Activated T-helper 1 cell treated with anti-CD3 and anti-CD28 coated beads, Interleukin-12 subunit alpha, Interleukin-12 subunit beta, Interleukin-2, Interleukin-4 antibody, amounts not matched to agents 30 ng/mL and 10 ng/mL and 1 ng/mL, durations not matched to agents 14 hours and 24 hours and 36 hours (primary cell): ENCODE data around the gene RBM3. TPM values are rescaled to one million over a fixed set of nuclear protein-coding genes. Genes with fewer than 3 reads are reported as not detected.
A peak's percentile ranks its signal among the peaks of the same experiment; 100 is the strongest.
"Not testable (repeated sequence)": the region's sequence is repeated elsewhere in the genome, so short reads cannot be mapped to it uniquely, and the experiment has no call there.

Experiments used
- DNase-seq: peaks from one replicate; pipeline ENCODE4 v3.0.0; 2021; ENCODE audit warnings: low spot score
- H3K27ac Mint-ChIP-seq: one replicate; pipeline ENCODE4 v1.8.0; 2021; ENCODE audit warnings: mild to moderate bottlenecking, mixed read lengths
- H3K27me3 Mint-ChIP-seq: one replicate; pipeline ENCODE4 v1.8.0; 2022; ENCODE audit warnings: mild to moderate bottlenecking, moderate library complexity, mixed read lengths; ENCODE audit not compliant: insufficient read depth
- H3K36me3 Mint-ChIP-seq: one replicate; pipeline ENCODE4 v1.8.0; 2021; ENCODE audit warnings: low read depth, mixed read lengths
- H3K4me1 Mint-ChIP-seq: one replicate; pipeline ENCODE4 v1.8.0; 2021; ENCODE audit warnings: low read depth, mixed read lengths
- H3K4me3 Mint-ChIP-seq: one replicate; pipeline ENCODE4 v1.8.0; 2021; ENCODE audit warnings: mild to moderate bottlenecking, moderate library complexity, mixed read lengths
- H3K9me3 Mint-ChIP-seq: one replicate; pipeline ENCODE4 v1.8.0; 2021; ENCODE audit warnings: mixed read lengths
- intact Hi-C: fragments of 100-400 bp; cut with micrococcal nuclease; formaldehyde crosslinking; loops from one replicate; pipeline ENCODE4 v1.15.1; 2024
- total RNA-seq: library from RNA; stranded (reverse); gene quantifications from 2 replicates; pipeline ENCODE4 v1.2.3, GENCODE V29; 2022

Gene RBM3
- total RNA-seq = 318 and 338 TPM in 2 replicates

DNA sequence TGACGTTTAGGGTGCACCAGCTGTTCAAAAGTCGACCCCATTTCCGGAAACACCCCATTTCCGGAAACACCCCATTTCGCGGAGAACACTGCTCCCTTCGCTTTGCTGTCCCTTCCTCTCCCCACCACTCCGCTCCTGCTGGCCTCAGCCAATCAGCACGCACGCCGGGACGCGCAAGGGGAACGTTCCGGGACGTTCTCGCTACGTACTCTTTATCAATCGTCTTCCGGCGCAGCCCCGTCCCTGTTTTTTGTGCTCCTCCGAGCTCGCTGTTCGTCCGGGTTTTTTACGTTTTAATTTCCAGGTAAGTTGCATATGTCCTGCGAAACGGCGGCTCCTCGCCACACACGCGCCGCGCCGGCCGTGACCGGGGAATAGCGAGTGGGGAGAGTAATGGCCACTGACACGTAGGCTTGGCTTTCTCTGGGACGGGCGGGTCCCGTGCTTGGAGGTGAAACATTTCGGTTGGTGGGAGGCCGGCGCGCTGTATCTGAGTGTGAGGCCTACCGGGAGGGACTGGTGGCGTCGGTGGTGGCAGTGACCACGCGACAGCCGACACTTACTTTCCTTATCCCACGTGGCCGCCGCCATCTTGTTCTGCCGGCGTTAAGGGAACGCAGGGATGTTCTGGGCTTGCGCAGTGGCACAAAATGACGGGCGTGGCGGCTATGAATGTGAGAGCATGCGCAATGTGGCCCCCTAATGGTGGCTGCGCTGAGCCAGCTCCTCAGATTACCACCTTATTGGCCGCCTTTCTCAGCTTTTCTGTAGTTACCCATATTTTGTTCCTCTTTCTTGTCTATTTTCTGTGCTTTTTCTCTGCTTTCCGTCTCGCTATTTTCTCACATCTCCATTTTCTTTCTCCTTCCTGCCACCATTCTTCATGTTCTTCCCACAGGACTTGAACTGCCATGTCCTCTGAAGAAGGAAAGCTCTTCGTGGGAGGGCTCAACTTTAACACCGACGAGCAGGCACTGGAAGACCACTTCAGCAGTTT, at the start of gene RBM3:
TSS of gene RBM3 (plus strand) at position 215 of the 997 bp plus-strand sequence. CDS start at position 912, 697 bp downstream.
- Mint-ChIP-seq H3K9me3 (no peaks in the 10 kb centered on the region), H3K27me3 (no peaks in the 10 kb centered on the region), H3K36me3 (peaks cover 34% of the 10 kb centered on the region), H3K27ac (peak within 1 kb of the TSS; percentile 100), H3K4me1 (peaks cover 19% of the 10 kb centered on the region), H3K4me3 (peak within 1 kb of the TSS; percentile 99)
- peak; percentile 89 for DNase-seq
- intact Hi-C loops = loop anchor here (1.0 kb wide), 5 partner anchors 23 to 98 kb away; partner anchors contain the start of genes EBP, FTSJ1, PORCN and TBC1D25

DNA sequence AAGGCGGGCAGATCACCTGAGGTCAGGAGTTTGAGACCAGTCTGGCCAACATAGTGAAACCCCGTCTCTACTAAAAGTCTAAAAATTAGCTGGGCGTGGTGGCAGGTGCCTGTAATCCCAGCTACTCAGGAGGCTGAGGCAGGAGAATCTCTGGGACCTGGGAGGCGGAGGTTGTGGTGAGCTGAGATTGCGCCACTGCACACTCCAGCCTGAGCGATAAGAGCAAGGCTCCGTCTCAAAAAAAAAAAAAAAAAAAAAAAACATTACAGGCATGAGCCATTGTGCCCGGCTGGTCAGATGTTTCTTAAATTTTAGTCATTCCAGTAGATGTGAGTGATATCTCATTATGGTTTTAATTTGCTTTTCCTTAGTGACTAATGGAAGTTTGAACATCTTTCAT, 48.4 kb upstream of the RBM3 start:
- not testable (repeated sequence) for H3K4me3 Mint-ChIP-seq, H3K9me3 Mint-ChIP-seq, H3K27me3 Mint-ChIP-seq, DNase-seq, H3K27ac Mint-ChIP-seq
- intact Hi-C loops = loop anchor here (10.0 kb wide), 2 partner anchors 149 to 691 kb away; partner anchors contain the start of gene ZNF81
- peaks cover 36% of the 10 kb centered on the region for H3K4me1 Mint-ChIP-seq
- peaks cover 25% of the 10 kb centered on the region for H3K36me3 Mint-ChIP-seq

DNA sequence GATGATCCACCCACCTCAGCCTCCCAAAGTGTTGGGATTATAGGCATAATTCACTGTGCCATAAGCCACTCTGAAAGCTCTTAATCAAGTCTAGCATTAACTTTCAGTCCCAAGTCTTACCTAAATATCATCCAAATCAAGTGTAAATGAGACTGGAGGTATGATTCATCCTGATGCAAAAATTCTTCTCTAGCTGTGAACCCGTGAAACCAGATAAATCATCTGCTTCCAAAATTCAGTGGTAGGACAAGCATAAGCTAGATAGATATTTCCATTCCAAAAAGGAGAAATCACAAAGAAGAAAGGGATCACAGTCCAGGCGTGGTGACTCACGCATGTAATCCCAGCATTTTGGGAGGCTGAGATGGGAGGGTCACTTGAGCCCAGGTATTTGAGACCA, 43.5 kb upstream of the RBM3 start:
- Mint-ChIP-seq H3K9me3 (no peaks in the 10 kb centered on the region), H3K27me3 (no peaks in the 10 kb centered on the region), H3K4me3 (no peak overlapping the region), H3K36me3 (peaks cover 25% of the 10 kb centered on the region), H3K27ac (no peak overlapping the region), H3K4me1 (peaks cover 32% of the 10 kb centered on the region)
- intact Hi-C loops = no loop called here
- DNase-seq = no peak

DNA sequence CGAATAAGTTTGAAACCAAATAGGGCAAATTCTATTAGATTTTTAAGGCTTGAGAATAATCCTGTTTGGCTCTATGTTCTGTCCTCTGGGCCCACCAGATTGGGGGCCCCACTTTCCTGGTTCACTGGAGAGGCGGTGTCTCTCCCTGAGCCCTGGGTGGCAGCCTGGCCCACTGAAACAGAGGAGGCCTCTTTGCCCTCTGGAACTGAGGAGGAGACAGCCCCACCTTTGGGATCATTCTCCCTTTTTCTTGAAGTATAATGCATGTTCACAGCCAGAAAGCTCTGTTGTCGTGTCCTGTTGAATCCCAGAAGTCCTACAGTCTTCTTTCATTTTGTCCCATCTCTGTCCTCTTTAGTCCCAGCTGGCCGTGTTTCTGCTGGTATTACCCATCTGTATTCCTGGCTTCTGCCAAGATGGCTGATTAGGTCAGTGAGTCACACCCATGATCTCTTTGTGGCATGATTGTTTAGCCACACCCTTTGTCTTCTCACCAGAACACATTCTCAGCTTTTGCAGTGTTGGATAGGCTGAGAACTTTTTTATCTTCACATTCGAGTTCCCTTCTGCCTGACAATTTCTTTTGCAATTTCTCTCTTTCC, 42.8 kb upstream of the RBM3 start:
- DNase-seq = no peak
- H3K4me3 Mint-ChIP-seq = no peak overlapping the region
- H3K36me3 Mint-ChIP-seq = peaks cover 24% of the 10 kb centered on the region
- H3K4me1 Mint-ChIP-seq = peaks cover 29% of the 10 kb centered on the region
- intact Hi-C loops = no loop called here
- H3K9me3 Mint-ChIP-seq = no peaks in the 10 kb centered on the region
- H3K27ac Mint-ChIP-seq = peak overlapping the region; percentile 87
- no peaks in the 10 kb centered on the region for H3K27me3 Mint-ChIP-seq

DNA sequence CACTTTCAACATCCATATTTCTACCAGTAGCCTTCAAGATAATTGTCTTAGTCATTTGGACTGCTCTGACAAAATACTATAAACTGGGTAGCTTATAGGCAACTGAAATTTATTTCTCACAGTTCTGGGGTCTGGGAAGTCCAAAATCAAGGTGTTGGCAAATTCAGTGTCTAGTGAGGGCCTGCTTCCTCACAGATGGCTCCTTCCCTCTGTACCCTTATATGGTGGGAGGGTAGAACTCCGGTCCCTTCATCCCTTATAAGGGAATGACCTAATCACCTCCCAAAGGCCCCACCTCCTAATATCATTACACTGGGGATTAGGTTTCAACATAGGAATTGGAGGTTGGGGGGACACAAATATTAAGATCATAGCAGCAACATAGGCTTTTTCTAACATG, 42.1 kb upstream of the RBM3 start:
- intact Hi-C loops = no loop called here
- H3K4me3 Mint-ChIP-seq = no peak overlapping the region
- DNase-seq = no peak
- H3K4me1 Mint-ChIP-seq = peaks cover 25% of the 10 kb centered on the region
- H3K36me3 Mint-ChIP-seq = peaks cover 18% of the 10 kb centered on the region
- H3K9me3 Mint-ChIP-seq = no peaks in the 10 kb centered on the region
- H3K27ac Mint-ChIP-seq = peak overlapping the region; percentile 87
- no peaks in the 10 kb centered on the region for H3K27me3 Mint-ChIP-seq

DNA sequence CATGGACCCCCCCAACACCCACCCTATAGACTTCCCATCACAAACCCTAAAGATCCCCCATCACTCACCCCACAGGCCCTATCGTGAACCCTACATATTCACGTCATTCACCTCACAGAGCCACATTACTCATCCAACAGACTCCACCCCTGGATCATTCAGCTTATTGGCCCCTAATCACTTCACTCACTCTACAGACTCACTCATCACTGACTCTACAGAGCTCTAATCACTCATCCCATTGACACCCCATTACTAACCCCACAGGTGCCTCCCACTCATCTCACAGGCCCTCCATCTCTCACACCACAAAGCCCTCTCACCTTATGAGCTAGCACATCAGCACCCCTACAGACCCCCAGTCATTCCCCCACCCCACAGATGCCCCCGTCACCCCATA, 41.1 kb upstream of the RBM3 start:
- Mint-ChIP-seq H3K27me3 (no peaks in the 10 kb centered on the region), H3K4me3 (no peak overlapping the region), H3K36me3 (peaks cover 17% of the 10 kb centered on the region), H3K27ac (peak overlapping the region; percentile 73), H3K9me3 (no peaks in the 10 kb centered on the region), H3K4me1 (peaks cover 24% of the 10 kb centered on the region)
- DNase-seq = no peak
- intact Hi-C loops = no loop called here

DNA sequence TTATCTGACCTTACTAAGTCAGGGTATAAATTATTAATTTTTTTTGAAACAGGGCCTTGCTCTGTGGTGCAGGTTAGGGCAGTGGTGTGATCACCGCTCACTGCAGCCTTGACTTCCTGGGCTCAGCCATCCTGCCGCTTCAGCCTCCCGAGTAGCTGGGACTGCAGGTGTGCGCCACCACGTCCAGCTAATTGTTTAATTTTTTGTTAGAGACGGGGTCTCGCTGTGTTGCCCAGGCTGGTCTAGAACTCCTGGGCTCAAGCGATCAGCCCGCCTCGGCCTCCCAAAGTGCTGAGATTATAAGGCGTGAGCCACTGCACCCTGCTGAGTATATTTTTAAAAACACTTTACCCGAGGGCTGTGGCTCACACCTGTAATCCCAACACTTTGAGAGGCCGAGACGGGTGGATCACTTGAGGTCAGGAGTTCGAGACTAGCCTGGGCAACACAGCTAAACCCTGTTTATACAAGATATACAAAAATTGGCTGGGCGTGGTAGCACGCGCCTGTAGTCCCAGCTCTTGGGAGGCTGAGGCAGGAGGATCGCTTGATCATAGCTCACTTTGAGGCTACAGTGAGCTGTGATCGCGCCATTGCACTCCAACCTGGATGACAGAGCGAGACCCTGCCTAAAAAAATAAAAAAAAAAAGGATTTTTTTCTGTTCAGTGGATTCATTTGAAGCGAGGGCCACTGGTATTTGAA, 35.5 kb upstream of the RBM3 start:
- H3K4me1 Mint-ChIP-seq = peaks cover 17% of the 10 kb centered on the region
- no peak for DNase-seq
- peak overlapping the region; percentile 94 for H3K4me3 Mint-ChIP-seq
- peaks cover 10% of the 10 kb centered on the region for H3K36me3 Mint-ChIP-seq
- H3K27ac Mint-ChIP-seq = peak overlapping the region; percentile 92
- intact Hi-C loops = loop anchor here (1.0 kb wide), 6 partner anchors 17 to 505 kb away; partner anchors contain the start of genes EBP, FTSJ1, RBM3 and TFE3
- H3K27me3 Mint-ChIP-seq = no peaks in the 10 kb centered on the region
- H3K9me3 Mint-ChIP-seq = no peaks in the 10 kb centered on the region

DNA sequence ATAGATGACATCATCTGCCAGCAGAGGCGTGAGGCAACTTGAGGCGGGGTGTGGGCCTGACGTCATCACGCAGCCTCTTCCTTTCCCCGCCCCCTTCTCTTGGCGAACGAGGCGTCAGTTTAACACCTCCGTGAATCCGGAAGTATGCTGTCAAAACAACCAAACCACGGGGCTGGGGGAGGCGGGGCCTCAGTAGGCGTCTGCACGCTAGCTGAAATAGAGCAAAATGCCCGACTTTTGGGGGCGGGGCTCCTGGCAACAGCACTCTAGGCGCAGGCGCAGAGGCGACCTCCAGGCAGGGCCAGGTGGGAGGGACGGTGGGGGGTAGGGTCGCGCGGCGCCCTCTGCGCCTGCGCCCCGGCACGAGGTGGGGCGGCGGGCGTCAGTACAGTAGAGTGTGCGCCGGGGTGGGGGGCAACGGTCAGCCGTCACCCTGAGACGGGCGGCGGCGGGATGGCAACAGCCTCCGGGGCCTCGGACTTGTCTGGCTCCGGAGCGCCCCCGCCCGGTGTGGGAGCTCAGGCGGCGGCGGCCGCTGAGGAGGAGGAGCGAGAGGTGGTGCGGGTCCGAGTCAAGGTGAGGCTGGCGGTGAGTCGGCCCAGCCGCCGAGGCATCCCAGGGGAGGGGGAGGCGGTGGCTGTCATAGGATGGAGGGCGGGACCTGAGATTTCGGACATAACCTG, 34.8 kb upstream of the RBM3 start, which contains the start of gene TBC1D25:
TSS of gene TBC1D25 (plus strand) at position 370 of the 683 bp plus-strand sequence. CDS start at position 454, 84 bp downstream.
- H3K9me3 Mint-ChIP-seq = no peaks in the 10 kb centered on the region
- peak; percentile 93 for DNase-seq
- H3K27me3 Mint-ChIP-seq = no peaks in the 10 kb centered on the region
- peak within 1 kb of the TSS; percentile 94 for H3K4me3 Mint-ChIP-seq
- intact Hi-C loops = loop anchor here (1.0 to 5.0 kb wide), 7 partner anchors 18 to 504 kb away; partner anchors contain the start of genes EBP, FTSJ1, PORCN and RBM3
- peak within 1 kb of the TSS; percentile 92 for H3K27ac Mint-ChIP-seq
- peaks cover 17% of the 10 kb centered on the region for H3K4me1 Mint-ChIP-seq
- H3K36me3 Mint-ChIP-seq = peaks cover 11% of the 10 kb centered on the region

DNA sequence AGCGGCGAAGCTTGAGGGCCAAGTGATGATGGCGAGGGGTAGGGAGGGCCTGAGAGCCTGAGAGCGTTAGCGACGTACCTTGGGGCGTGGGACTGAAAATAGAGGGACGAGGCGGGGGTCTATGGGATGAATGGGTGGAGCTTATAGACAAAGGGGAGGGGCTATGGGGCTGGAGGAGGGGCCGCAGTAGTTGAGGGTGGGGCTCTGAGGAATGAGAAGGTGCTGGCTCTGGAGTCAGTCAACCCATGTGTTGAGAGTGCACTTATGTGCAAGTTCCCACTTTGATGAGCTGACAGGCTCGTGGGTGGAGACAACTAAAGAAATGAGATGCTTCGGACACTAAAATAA, 34.3 kb upstream of the RBM3 start:
- intact Hi-C loops = loop anchor here (5.0 kb wide), 1 partner anchor 33 kb away; the partner anchor contains the start of gene PORCN
- Mint-ChIP-seq H3K36me3 (peaks cover 7% of the 10 kb centered on the region), H3K27ac (peak overlapping the region; percentile 86), H3K4me3 (peak overlapping the region; percentile 94), H3K4me1 (peaks cover 17% of the 10 kb centered on the region), H3K9me3 (no peaks in the 10 kb centered on the region), H3K27me3 (no peaks in the 10 kb centered on the region)
- DNase-seq = peak; percentile 47

DNA sequence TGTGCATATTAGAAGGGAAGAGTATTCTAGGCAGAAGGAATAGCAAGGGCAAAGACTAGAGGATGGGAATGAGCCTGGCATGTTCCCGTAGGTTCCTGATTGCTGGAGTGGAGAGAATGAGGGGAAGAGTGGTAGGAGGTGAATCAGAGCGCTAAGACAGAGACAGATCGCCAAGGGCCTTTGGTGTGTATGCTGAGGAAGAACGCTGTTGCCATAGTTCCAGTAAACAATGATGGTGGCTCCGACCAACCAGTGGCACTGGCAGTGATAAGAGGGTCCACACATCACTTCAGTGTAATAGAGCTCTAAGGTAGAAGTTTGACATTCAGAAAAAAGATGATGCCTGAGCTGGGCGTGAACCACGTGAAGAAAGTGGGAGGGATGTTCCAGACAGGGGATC, 33.8 kb upstream of the RBM3 start:
- no peaks in the 10 kb centered on the region for H3K27me3 Mint-ChIP-seq
- H3K4me3 Mint-ChIP-seq = peak overlapping the region; percentile 94
- peaks cover 9% of the 10 kb centered on the region for H3K36me3 Mint-ChIP-seq
- no peak for DNase-seq
- intact Hi-C loops = loop anchor here (5.0 kb wide), 1 partner anchor 33 kb away; the partner anchor contains the start of gene PORCN
- H3K9me3 Mint-ChIP-seq = no peaks in the 10 kb centered on the region
- H3K27ac Mint-ChIP-seq = peak overlapping the region; percentile 86
- peaks cover 17% of the 10 kb centered on the region for H3K4me1 Mint-ChIP-seq

DNA sequence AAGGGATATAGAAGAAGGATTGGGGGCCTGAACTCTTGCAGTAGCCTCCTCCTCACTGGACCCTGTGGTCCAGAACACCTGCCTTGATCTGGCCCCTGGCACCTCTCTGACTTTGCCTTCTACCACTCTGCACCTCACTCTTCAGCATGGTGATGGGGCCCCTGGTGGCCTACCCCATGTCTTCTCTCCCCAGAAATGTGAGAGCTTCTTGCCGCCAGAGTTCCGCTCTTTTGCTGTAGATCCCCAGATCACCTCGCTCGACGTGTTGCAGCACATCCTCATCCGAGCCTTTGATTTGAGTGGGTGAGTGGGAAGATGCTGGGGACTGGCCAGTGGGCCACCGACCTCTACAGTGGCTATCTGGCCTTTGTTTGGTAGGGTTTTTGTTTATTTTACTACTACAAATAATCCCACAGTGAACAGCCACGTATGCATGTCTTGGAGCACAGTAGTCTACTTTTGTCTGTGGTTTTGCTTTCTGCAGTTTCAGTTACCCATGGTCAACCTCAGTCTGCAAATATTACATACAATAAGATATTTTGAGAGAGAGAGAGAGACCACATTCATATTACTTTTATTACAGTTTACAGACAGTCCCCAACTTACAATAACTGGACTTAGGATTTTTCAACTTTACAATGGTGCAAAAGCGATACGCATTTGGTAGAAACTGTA, 33.0 kb upstream of the RBM3 start:
- H3K27ac Mint-ChIP-seq = peak overlapping the region; percentile 71
- peak overlapping the region; percentile 94 for H3K4me3 Mint-ChIP-seq
- peaks cover 17% of the 10 kb centered on the region for H3K4me1 Mint-ChIP-seq
- H3K36me3 Mint-ChIP-seq = peaks cover 11% of the 10 kb centered on the region
- no peak for DNase-seq
- H3K9me3 Mint-ChIP-seq = no peaks in the 10 kb centered on the region
- intact Hi-C loops = loop anchor here (5.0 kb wide), 1 partner anchor 34 kb away; the partner anchor contains the start of gene PORCN
- H3K27me3 Mint-ChIP-seq = no peaks in the 10 kb centered on the region
